Subcutaneous adipose tissue (tissue), 4 donors: ENCODE results near the gene MAL. TPM values are rescaled to one million over a fixed set of nuclear protein-coding genes. Genes with fewer than 3 reads are reported as not detected.

ENCODE experiments used
- CTCF ChIP-seq: fragments of 450-650 bp; IDR thresholded peaks from one replicate; pipeline ENCODE4 v1.5.1; 2016; ENCODE audit warnings: low read depth, mild to moderate bottlenecking, control low read depth, antibody characterized with exemption, moderate library complexity
- total RNA-seq, 4 donors: library from RNA; depleted of rRNA; stranded (reverse); fragments of >200 nt; gene quantifications; one replicate each; pipeline ENCODE4 v1.1.0, GENCODE V29; 2016

MAL gene
- total RNA-seq, 4 donors from 2014 or later = not detected

GRCh38 chr2:95063086-95063958 lies 37.8 kb downstream of the MAL start:
- no peak for TF ChIP-seq CTCF

DNA sequence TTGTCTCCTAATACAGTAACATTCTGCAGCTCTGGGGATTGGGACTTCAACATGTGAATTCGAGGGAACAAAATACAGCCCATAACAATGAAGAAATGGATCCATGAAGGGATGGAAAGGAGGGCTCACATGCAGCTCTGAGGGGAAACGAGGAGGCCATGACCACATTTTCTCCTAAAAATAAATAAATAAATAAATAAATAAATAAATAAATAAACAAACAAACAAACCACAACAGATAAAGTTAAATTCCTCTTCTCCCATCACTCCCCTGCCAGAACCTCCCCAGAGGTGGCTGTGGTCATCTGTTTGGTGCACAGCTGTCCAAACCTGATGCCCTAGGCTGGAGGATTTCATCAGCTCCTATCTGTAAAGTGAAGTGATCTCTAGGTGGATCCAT lies 42.7 kb downstream of the MAL start:
- TF ChIP-seq CTCF = no peak

DNA sequence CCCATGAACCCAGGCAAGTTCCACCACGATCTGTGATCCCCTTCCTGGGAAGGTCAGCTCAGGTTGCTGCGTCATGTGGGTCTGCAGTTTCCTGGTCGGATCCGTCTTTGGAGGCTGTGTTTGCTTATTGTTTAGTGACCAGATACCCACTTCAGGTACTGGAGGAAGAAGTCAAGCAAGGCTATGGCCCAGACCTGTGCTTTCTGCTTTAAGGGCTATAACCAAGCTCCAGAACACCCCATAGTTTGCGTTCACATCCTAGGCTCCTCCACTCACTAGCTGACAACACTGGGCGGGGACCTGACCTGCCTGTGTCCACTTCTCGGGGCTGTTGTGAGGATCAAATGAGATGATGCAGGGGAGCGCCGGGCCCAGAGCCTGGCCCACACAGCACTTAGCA lies 44.0 kb downstream of the MAL start:
- TF ChIP-seq CTCF = no peak

DNA sequence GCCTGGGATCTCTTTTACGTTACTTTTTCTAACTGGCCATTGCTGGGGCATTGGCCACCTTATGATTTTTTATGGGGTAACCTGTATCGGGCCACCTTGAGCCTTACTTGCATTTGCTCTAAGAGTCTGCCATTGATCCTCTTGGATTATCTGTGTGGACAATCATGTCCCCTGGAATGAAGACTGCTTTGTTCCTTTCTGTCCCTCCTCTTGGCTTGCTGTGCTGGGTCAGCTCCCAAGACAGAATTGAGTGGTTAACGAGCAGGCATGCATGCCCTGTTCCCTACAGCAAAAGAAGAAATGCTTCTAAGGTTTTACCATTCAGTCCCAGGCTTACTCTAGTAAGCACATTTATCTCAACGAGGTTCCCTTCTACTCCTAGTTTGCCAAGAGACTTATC lies 46.3 kb downstream of the MAL start:
- no peak for TF ChIP-seq CTCF

GRCh38 chr2:95072424-95072823 lies 46.9 kb downstream of the MAL start:
- TF ChIP-seq CTCF = no peak

- no peak for TF ChIP-seq CTCF
These were observed 48.6 kb downstream of the MAL start for GRCh38 chr2:95073856-95074662.

DNA sequence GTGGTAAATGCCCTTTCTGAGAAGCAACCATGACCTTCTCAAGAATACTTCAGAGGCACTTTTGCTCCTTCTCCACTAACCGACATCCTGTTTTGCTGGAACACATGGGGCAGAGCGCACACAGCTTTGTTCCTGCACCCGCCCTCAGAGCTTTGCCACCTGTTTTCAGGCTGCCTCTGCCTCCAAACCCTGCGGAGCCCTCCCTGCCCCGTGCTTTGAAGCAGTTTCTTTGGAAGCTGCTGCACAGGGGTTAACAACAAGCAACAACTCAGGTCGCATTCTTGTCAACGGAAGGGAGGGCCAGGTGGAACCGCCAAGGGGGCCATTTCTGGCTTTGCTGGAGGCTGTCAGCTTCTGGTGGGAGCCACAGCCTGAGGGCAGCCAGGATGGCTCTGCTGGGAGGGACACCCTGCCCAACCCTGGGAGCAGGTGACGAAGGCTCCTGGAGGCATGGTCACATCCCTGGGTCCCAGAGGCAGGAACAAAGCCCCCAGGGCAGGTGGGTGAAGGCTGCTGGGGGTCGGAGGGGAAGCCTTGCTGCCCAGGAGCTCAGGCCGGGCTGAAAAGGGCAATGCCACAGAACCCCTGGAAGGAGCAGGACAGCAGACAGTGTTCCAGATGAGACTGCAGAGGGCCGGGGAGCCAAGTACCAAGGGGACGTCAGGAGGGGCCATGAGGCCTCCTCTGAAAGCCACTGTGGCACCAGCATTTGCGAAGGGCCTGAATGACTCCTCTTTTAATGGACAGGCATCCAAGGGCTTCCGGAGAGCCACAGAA lies 49.3 kb downstream of the MAL start:
- no peak for TF ChIP-seq CTCF
